Skin of body (tissue), 2 donors: ENCODE measurements around the gene CACNA1S. TPM values are rescaled to one million over a fixed set of nuclear protein-coding genes. Genes with fewer than 3 reads are reported as not detected.

Experiments
- DNase-seq: peaks from one replicate; lab custom pipeline; 2025; lab: John Stamatoyannopoulos, UW
- total RNA-seq: library from RNA; depleted of rRNA; stranded (reverse); fragments of >200 nt; gene quantifications from one replicate; pipeline ENCODE4 v1.2.3, GENCODE V29; 2014

The CACNA1S gene
- total RNA-seq, 1 donor from 2014 or later = 5.3 TPM

DNA sequence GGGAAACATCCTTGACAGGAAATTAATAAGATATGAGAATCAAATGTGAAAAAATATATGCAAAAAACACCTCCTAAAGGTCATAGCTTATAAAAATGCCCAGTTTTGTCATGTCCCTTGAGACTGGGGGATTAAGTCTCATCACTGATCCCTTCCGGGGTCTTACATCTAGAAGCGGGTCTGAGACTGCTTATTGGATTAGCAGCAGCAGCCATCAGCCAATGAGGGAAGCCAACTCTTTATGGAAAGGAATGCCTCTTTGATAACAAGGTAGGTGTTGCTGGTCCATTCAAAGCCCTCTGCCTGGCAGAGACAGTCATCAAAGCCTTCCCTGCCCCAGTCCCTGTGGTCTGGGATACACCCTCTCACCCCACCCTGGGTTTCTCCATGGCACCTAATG, 3.9 kb upstream of the CACNA1S start:
- DNase-seq = no peak

DNA sequence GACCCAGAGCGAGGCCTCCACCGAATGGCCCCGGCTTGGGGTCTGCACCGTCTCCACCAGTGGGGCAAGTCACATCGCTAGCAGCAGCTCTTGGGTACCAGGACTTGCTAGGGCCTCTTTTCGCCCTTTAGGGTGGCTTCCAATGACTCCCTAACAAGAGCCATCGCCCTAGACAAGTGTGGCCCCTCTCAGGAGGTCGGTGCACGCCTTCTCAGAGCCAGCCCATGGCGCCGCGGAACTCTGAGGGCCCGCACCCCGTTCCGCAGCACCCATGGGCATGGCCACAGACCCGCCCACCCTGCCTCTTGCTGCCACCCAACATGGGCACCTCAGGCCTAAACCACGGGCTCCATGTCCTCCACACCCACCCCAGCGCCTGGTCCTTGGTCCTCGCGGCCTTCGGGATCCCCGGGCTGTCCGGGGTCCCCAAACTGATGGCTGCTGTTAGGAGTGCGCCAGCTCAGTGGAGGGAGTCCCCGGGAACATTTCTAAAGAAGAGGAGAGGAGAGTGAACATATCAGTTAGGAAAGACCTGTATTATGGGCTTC, 3.2 kb upstream of the CACNA1S start:
- no peak for DNase-seq

DNA sequence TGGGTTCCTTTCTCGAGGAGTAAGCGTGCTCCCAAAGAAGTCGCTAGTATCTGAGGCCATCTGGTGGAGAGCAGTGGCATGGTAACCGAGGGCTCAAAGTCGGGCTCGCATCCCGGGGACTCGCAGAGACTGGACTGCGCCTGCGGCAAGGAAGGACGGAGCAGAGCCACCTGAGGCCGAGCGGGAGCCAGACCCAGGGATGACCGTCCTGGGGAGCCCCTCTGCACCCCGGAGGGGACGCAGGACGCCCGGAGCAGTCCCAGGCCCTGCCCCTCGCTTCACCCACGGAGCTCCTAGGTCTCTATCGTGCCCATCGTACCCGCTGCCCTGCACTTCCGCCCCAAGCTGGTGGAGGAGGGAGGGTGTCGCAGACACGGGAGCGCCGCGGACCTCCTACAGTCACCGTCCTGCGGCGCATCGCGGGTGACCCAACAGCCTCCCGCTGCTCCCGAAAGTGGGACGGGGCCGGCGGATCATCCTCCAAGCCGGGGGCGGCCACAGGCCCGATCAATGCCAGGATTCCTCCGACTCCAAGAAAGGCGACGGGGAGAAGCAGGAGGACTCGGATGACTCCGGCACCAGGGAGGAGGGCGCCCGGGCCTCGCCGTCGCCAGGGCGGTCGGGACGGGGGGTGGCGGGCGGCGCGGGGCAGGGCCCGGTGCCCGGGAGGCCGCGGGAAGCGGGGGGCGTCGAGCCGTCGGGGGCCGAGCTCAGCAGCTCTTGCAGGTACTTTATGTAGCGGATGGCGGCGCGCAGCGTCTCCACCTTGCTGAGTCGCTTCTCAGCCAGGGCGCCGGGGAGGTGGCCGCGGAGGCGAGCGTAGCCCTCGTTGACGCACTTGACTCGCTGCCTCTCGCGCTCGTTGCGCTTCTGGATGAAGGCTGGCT, 2.3 kb upstream of the CACNA1S start:
- peak; percentile 89 for DNase-seq

DNA sequence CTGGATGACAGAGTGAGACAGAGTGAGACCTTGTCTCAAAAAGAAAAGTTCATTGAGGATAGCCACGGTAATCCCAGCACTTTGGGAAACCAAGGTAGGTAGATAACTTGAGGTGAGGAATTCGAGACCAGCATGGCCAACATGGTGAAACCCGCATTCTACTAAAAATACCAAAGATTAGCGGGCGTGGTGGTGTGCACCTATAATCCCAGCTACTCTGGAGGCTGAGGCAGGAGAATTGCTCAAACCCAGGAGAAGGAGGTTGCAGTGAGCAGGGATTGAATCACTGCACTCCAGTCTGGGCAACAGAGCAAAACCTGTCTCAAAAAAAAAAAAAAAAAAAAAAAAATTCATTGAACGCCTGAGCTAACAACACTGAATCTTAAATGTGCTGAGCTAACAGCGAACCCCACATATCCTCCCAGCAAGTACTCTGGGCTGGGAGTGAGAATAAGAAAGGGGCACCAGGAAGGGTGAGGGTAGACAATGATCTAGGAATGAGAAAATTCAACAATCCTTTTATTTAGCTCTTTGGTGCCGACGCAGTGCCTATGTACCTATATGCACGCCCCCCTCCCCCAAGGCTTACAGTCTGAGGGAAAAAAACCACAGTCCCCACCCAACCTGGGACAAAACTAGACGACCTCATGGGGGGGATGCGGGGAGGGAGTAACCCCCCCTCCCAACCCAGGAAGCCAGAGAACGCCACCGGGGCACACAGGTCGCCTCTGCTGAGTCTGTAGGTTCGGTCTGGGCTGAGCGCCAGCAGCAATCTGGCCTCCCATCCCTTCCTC, 1.4 kb upstream of the CACNA1S start:
- DNase-seq = no peak

DNA sequence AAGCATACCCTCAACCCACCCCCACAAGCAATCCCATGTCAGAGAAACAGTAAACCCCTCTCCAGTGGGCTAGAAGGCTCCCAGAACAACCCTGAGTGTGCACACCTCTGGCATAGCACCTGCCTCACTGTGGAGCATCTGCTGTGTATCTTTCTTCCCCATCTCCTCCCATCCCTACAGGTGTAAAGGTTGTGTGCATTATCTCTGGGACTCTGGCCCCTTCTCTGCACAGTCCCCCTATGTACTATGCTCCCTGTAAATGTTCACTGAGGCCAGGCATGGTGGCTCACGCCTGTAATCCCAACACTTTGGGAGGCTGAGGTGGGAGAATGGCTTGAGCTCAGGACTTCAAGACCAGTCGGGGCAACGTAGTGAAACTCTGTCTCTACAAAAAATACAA, 700 bp upstream of the CACNA1S start:
- no peak for DNase-seq

DNA sequence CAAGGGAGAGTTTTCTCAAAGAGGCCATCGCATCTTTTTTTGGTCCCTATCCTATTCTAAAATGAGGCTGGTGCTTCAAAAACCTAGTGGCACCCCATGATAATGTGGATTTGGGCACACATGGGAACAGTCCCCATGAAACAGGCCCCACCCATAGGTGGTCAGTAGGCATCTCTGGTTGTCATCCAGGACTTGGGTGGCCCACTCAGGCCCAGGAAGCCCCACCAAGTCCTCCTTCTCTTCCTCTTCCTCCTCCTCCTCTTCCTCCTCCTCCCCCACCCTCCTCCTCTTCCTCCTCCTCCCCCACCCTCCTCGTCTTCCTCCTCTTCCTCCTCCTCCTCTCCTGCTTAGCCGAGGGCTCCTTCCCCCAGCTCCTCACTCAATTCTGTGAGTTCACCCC, 554 bp downstream of the CACNA1S start:
- DNase-seq = no peak

DNA sequence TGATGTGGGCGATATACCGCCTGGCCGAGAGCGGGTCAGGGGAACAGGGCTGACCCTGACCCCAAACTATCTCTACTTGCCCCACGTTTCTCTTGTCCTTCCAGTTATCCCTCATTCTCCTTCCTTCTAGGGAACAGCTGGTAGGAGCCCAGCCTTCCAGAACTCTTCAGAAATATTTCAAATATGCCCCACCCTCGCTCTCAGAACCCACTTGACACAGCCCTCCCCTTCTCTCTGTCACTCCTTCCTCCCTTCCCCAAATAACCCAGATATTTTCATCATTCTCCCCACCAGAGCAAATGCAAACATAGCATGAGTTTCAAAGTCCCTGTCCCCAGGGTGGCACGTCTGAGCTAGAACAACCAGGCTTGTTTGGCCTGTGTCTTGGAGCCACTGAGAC, 1.1 kb downstream of the CACNA1S start:
- DNase-seq = no peak

DNA sequence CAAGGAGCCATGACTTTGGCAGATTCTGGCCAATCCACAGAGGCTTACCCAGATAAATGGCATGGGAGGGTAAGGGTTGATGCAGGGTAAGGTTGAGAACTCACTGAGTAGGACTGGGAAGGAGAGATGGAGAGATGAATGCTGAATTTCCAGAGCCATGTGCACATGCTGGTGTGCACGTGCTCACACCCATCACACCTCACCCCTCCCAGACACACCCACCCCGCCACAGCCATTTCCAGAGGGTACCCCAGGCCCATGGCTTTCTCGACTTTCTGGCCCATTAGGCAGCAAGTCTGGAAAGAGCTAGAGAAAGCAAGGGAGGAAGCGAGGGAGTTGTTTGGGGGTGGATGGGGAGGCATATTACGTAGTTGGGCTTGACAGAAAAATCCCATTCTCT, 1.6 kb downstream of the CACNA1S start:
- no peak for DNase-seq

DNA sequence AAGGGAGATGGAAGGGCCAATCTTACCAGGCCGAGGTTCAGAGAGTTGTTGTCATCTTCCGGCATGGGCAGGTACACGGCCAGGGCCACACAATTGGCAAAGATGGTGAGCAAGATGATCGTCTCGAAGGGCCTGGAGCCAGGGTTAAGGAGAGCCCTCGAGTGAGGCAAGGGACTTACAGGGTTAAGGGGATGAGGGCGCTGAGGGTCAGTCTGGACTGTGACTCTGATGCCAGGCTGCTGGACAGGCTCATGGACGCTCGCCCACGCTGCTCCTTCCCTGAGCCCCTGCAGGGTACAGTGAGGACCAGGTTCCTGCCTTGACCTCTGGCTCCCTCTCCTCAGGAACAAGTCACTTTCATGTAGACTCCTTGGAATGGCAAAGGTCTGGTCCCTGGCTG, 2.1 kb downstream of the CACNA1S start:
- DNase-seq = no peak

DNA sequence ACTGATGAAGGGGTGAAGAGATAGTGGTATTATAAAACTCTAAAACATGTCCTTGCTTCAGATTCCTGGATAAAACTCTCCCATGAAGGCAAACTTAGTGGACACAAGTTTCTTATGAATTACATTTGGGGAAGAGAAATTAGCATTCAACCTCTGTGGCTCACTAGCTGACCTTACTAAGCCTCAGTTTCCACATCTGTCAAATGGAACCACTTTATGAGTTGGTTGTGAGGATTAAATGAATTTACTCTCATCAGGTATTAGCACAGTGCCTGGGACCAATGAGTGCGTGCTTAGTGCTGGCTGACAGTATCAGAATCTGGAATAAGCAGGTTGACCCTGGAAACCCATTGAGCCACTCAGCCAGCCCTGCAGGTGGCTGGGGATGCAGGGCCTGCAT, 2.6 kb downstream of the CACNA1S start:
- no peak for DNase-seq

DNA sequence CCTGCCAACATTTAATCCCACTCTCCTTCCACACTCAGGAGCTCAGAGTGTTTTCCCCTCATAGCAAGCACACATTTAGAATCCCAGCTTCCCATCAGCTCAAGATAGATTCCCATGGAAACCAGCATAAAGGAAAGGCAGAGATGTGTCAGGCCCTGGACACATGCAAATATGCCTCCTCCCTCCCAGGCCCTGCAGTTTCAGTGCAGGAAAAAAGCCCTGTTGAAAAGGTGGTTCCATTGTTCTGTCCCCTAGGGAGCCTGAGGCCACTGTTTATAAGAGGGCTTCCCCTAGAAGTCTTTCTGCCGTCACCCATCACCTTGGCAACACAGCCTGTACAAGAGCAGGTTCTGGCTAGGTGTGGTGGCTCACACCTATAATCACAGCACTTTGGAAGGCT, 3.6 kb downstream of the CACNA1S start:
- DNase-seq = no peak

DNA sequence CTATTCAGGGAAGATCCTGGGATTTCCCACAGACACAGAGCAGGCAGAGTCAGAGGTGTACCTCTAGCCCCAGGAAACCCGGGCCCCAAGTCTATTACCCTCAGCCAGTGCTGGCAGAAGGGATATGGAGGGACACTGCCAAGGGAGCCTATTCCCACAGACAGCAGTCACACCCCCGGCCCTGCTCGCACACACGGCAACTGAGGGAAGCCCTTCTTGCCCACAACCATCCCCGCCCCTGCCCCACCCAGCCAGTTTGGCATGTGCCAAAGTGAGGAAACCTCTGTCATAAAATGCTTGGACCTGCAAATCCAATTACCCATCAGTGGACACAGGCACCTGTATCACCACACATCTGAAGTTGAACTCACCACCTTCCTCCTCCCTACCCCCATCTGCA, 6.5 kb downstream of the CACNA1S start:
- DNase-seq = no peak

DNA sequence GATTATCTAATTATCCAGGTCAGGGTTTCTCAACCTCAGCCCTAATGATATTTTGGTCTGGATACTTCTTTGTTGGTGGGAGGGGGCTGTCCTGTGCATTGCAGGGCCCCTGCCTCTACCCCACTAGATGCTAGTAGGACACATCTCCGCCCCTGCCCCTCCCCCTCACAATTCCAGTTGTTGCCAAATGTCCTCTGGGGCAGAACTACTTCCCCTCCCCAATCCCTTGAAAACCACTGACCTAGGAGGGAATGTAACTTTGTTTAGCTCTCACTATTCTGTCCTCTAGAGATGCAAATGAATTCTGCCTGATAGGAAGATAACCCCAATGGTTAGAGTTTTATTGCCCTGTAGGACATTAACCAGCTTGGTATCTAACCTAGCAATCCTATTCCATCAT, 8.1 kb downstream of the CACNA1S start:
- no peak for DNase-seq

DNA sequence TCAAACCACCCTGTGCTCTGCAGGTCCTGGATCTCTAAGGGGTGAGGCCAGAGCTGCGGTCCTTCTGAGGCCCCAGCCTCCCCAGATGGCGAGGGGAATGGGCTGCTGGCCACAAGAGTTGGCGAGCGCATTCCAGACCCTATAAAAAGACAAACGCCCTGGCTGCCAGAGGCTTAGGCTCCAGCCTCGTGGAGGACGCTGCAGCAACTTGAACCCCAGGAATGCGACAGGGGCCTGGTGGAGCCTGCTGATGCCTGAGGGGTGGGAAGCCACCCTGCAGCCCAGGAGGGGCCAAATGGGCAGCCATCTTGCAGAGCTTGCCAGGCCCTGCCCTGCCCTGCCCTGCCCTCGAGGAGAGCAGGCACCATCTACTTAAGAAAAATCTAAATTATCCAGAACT, 8.6 kb downstream of the CACNA1S start:
- no peak for DNase-seq

DNA sequence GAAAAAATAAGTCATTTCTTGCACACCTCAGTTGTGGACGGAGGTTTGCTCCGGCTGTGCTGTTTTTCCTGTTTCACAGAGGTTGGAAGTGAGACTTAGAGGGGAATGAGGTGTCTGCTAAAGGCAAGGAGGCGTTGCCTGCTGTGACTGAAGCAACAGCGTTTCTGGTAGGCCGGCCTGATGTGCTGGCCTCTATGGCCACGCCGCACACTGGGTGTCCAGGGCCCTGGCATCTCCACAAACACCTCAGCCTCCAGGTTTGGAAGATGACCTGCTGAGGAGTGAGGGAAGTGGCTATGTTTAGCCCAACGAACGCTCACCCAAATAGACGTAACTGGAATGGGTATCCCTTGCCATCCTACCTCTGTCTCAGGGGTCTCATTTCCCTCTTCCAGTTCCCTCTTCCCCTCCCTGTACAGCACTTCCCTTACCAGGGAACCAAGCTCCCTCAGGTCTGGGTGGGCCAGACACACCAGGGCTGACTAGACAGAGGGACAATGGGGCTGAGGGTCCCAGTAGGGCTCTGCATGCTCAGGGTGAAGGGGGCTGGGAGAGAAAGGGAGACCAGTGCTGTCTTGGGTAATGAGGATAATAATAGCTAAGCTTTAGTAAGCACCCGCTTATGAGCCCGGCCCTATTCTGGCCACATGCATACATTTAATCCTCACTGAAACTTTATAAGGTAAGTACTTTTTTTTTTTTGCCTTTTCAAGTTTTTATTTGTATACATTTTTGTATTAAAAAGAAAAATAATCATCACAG, 11.9 kb downstream of the CACNA1S start:
- no peak for DNase-seq

DNA sequence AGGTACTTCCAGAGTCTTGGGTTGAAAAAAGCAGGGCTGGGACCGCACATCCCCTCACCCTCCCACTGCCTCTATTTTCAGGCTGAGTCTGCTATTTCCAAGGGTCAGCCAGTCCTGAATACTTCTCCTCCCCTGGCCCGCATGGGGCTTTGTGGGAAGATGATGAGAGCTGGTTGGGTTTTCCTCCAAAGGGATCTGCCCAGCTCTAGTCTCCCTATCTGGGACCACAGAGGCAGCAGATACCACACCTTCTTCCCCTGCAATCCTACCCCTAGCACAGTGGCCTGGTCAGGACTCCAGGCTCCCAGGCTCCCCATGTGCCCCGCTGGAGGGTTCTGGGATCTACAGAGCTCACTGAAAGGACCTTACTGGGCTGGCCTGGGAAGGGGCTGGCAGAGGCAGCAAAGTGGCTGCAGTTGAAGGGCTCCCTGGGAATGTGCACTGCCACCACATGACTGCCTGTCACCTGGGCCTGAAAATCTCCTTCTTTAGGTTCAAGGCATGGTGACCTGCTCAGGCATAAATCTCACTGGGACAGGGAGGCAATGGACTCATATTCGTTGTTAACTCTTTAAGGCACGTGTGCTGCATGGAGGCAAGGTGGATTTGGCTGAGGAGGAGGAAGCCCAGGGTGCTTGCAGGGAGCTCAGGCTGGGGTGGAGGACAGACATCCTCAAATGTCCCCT, 13.1 kb downstream of the CACNA1S start:
- DNase-seq = no peak

DNA sequence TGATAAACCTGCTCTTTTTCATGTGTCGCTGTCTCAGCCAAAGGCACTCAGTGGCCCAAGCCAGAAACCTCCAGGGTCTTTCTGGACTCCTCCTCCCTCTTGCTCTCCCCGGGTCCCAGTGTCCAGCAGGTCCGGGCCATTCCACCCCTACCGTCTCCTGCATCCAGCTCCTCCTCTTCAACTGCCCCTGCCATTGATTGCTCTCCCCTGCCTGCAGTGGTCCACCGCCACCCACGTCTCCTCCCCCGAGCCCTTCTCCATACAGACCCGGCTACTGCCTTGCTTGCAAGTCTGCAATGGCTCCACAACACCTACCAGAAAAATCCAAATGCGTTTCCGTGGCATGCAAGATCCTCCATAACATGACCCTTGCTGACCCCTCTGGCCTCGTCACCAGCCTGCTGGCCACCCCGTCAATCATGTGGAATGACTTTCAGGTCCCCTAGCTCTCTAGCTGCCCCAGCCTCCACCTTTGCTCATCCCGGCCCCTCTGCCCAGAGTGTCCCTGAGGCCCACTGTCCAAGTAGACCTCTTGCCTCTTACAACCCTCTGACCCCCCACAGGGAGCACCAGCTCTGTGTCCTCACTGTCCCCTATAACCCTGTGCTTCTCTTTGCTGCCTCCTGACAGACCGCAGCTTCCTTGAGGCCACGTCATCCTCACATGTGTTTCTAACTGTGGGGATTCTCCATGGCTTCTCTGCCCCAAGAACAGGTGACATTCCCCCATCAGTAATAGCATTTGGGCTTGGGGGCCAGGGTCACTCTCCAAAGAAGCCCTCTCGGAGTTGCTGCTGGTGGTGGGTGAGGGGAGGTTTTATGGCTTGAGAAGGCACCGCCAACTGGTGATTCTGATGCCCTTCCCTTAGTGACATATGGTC, 15.0 kb downstream of the CACNA1S start:
- no peak for DNase-seq

DNA sequence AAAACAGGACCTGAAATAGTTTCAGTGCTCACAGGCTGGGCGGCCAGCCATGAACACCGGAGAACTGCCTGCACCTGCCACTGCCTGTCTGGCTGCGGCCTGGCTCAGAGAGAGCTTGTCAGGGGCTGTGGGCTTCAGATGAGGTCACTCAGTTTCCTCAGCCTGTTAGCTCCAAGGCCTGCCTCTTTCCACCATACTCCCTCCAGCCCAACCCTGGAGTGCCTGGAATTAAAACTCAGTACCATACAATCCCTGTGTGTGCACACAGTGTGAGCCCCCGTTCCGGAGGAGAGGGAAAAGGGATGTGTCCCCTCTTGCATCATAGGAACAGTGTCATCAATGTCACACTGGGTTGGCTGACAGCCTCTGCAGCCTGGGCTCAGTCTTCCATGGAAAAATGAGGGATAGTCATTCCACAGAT, 16.2 kb downstream of the CACNA1S start:
- DNase-seq = no peak

DNA sequence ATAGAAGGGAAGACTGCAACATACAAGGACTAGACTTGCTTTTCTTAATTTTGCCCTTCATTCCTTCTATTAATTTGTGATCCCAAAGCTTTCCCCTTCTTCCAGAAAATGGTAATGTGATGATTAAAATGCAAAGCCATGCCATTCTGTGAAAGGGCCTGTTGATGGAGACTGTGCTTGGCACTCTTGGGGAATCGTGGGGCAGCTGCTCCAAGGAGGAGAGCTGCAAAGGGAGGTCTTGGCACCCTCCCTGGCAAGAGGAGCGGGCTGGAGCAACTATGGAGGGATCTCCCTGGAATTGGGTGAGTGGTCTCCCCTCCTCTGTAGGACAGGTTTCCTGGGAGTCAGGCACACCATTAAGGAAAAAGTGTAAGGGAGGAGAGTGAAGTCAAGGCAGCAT, 16.6 kb downstream of the CACNA1S start:
- DNase-seq = no peak

DNA sequence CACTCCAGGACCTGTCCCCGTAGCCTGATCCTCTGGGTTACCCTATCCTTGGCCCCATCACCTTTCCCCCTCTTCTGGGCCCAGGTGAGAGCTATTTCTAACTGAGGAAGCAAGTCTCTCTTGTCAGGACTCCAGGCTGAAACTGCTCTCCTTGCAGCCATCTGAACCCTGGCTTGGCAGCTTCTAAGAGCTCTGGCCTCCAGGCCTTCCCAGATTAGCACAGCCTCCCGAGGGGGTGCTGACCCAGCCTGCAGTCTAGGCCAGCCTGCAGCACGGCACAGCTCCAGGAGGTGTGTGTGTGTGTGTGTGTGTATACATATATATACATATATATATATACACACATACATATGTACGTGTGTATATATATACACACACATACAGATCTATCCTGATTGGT, 17.4 kb downstream of the CACNA1S start:
- DNase-seq = no peak
